SK-N-SH (cell line): ENCODE data around the gene AHDC1.

Experiments used
- CHD2 ChIP-seq: fragments of 150-350 bp; IDR thresholded peaks from 2 replicates; pipeline ENCODE4 v1.6.1; 2018; ENCODE audit warnings: low read length; ENCODE audit not compliant: partially characterized antibody
- CTCF ChIP-seq: fragments of 200-600 bp; sonication (generic); IDR thresholded peaks from 2 replicates; pipeline ENCODE4 v1.6.1; 2017; ENCODE audit warnings: antibody characterized with exemption, mild to moderate bottlenecking, moderate library complexity
- ELF1 ChIP-seq: IDR thresholded peaks from 2 replicates; pipeline ENCODE4 v1.4.0; 2012
- EP300 ChIP-seq, 2 experiments: IDR thresholded peaks; 2 replicates each; pipeline versions ENCODE4 v1.4.0 to v1.6.1; 2012; ENCODE audit warnings: borderline replicate concordance in 1 of 2, low read depth in 1 of 2, low read length in 1 of 2
- FOSL2 ChIP-seq: IDR thresholded peaks from 2 replicates; pipeline ENCODE4 v1.4.0; 2012; ENCODE audit warnings: low read depth, mild to moderate bottlenecking, moderate library complexity, borderline replicate concordance
- GATA2 ChIP-seq: sonication (generic); formaldehyde crosslinking; IDR thresholded peaks from 2 replicates; pipeline ENCODE4 v1.5.0; 2020; ENCODE audit warnings: mild to moderate bottlenecking, missing genetic modification reagents
- MAX ChIP-seq: IDR thresholded peaks from 2 replicates; pipeline ENCODE4 v1.4.0; 2012; ENCODE audit warnings: low read depth
- MXI1 ChIP-seq: IDR thresholded peaks from 2 replicates; pipeline ENCODE4 v1.6.1; 2012; ENCODE audit warnings: mild to moderate bottlenecking, low read depth, low read length, improper control_type of control experiment
- POLR2AphosphoS5 ChIP-seq: IDR thresholded peaks from 2 replicates; pipeline ENCODE4 v1.6.1; 2012; ENCODE audit warnings: low read depth, low read length
- REST ChIP-seq: IDR thresholded peaks from 2 replicates; pipeline ENCODE4 v1.6.1; 2012; ENCODE audit warnings: mild to moderate bottlenecking, low read depth, low read length, moderate library complexity
- SIN3A ChIP-seq: IDR thresholded peaks from 2 replicates; pipeline ENCODE4 v1.6.1; 2012; ENCODE audit warnings: low read depth, mild to moderate bottlenecking, low read length, moderate library complexity, borderline replicate concordance
- TAF1 ChIP-seq: IDR thresholded peaks from 2 replicates; pipeline ENCODE4 v1.6.1; 2012; ENCODE audit warnings: low read depth, mild to moderate bottlenecking, low read length, moderate library complexity, borderline replicate concordance
- YY1 ChIP-seq: IDR thresholded peaks from 2 replicates; pipeline ENCODE4 v1.4.0; 2012; ENCODE audit warnings: low read depth, mild to moderate bottlenecking

GRCh38 chr1:27596261-27596660, 7.7 kb downstream of the AHDC1 start:
- TF ChIP-seq CHD2 (no peak), CTCF (no peak), ELF1 (no peak), EP300 (IDR thresholded peaks at IDR 0.05; ENCODE audit: borderline replicate concordance in 1 of 2, low read depth in 1 of 2, low read length in 1 of 2) (no peak), FOSL2 (no peak), POLR2AphosphoS5 (no peak), GATA2 (CRISPR knock-in tag) (no peak), REST (no peak), MXI1 (no peak), YY1 (no peak), TAF1 (no peak), SIN3A (no peak), MAX (no peak)
